Renal cortex interstitium (tissue), 11 donors: ENCODE measurements around the gene PDZD4. TPM values are rescaled to one million over a fixed set of nuclear protein-coding genes. Genes with fewer than 3 reads are reported as not detected.

Experiments
- DNase-seq, 11 donors: peaks; one replicate each; pipeline ENCODE4 v3.0.0-alpha.2; 2013; ENCODE audit warnings: low read depth in 9 of 11, low spot score in 4 of 11; ENCODE audit errors: extremely low read depth in 1 of 11
- polyA plus RNA-seq, 3 donors: library from polyadenylated mRNA; unstranded; fragments of 120-200 nt; gene quantifications; one replicate each; pipeline ENCODE4 v1.2.1, GENCODE V29; 2013; ENCODE audit not compliant: insufficient read length in 3 of 3

PDZD4 gene
- polyA plus RNA-seq, 3 donors = 7.2 to 12.5 (median 11.5) TPM

DNA sequence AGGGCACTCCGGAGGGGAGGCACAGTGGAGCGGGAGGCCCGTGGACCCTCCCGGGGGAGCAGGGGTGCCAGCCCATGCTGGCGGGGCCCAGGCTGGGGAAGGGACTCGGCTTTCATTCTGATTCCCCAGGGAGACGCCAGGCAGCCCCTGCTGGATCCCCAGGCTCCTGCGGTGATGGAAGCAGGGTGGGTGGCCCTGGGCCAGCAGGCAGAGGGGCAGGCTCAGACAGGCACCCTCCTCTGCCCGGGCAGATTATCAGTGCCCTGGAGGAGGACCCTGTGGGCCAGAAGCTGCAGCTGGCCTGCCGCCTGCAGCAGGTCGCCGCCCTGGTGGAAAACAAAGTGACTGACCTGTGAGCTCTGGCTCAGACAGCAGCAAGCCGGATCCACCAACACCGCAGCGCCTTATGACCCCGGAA, 51.7 kb downstream of the PDZD4 start:
- DNase-seq = no peak

DNA sequence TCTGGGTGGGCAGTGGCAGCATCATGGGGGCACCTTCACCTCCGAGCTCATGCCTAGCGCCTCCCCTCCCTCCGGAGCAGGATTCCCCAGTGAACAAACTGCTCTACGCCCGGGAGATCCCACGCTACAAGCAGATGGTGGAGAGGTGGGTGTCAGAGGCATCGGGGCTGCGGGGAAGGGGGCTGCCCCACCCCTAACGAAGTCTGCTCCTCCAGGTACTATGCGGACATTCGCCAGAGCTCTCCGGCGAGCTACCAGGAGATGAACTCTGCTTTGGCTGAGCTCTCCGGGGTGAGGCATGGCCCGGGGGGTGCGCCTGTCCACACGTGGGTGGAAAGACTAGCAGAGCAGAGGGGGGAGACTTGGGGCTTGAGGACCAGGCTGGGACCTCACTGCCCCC, 52.2 kb downstream of the PDZD4 start:
- no peak for DNase-seq

DNA sequence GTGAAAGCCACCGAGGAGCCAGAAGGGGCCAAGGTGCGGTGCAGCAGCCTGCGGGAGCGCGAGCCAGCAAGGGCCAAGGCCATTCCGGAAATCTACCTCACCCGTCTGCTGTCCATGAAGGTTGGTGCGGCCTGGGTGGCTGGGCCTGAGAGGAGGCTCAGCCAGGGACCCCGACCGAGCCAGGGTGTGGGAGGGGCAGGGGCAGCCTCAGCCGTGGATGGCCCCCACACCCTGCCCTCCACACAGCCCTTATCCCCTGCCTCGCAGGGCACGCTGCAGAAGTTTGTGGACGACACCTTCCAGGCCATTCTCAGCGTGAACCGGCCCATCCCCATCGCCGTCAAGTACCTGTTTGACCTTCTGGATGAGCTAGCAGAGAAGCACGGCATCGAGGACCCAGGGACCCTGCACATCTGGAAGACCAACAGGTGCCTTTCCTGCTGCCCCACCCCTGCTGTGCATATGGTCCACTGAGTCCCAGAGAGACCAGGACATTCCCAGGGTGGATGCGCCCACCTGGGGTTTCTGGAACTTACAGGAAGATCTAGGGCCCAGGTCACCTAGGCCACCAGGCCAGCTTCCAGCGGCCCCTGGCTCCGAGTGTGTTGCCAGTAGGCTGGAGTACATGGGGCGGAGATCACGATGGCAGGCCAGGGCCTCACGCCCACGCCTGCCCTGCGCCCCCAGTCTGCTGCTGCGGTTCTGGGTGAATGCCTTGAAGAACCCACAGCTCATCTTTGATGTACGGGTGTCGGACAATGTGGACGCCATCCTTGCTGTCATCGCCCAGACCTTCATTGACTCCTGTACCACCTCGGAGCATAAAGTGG, 52.9 kb downstream of the PDZD4 start:
- no peak for DNase-seq

DNA sequence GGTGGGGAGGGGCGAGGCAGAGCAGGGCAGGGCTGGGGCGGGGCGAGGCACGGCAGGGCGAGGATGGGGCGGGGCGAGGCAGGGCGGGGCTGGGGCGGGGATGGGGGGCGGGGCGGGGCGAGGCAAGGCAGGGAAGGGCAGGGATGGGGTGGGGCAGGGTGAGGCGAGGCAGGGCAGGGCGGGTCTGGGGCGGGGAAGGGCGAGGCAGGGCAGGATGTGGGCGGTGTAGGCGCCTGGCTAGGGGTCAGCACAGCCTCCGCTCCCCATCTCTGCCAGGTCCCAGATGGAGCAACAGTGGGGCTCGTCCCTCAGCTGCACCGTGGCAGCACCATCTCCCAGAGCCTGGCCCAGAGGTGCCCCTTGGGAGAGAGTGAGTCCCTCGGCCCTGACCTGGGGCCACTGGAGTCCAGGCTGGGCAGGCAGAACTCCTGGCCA, 53.7 kb downstream of the PDZD4 start:
- no peak for DNase-seq

DNA sequence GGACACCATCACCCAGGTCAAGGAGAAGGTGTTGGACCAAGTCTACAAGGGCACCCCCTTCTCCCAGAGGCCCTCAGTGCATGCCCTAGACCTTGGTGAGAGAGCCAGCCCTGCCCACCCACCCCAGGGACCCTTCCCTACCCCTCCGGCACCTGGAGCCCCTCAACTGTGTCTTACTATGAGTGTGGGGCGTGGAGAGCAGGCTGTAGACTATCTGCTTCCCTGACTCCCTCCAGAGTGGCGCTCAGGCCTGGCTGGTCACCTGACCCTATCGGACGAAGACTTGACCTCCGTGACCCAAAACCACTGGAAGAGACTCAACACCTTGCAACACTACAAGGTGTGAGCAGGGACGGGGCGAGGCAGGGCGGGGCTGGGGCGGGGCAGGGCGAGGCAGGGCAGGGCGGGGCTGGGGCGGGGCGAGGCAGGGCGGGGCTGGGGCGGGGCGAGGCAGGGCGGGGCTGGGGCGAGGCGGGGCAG, 54.2 kb downstream of the PDZD4 start:
- no peak for DNase-seq

DNA sequence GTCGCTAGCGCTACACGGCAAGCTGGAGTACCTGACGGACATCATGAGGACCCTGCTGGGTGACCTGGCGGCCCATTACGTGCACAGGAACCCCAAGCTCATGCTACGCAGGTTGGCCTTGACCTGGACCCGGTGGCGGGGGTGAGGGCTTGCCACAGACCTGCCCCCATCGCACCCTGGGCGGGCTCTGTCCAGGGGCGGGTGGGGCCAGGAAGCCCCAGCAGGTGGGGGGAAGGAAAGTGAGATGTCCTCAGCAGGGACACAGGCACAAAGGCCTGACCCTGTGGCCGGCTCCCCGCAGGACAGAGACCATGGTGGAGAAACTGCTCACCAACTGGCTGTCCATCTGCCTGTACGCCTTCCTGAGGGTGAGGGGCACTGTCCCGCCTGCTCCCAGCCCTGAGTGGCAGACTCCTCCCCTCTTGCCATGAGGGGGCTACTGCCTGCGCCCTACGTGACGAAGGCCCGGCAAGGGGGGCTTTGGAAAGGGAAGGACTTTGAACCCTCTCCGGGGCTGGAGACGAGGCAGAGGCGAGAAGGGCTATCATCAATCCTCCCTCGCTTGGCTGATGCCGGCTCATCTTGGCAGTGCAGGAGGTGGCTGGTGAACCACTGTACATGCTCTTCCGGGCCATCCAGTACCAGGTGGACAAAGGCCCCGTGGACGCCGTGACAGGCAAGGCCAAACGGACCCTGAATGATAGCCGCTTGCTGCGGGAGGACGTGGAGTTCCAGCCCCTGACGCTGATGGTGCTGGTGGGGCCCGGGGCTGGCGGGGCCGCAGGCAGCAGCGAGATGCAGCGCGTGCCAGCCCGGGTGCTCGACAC, 54.8 kb downstream of the PDZD4 start:
- no peak for DNase-seq

DNA sequence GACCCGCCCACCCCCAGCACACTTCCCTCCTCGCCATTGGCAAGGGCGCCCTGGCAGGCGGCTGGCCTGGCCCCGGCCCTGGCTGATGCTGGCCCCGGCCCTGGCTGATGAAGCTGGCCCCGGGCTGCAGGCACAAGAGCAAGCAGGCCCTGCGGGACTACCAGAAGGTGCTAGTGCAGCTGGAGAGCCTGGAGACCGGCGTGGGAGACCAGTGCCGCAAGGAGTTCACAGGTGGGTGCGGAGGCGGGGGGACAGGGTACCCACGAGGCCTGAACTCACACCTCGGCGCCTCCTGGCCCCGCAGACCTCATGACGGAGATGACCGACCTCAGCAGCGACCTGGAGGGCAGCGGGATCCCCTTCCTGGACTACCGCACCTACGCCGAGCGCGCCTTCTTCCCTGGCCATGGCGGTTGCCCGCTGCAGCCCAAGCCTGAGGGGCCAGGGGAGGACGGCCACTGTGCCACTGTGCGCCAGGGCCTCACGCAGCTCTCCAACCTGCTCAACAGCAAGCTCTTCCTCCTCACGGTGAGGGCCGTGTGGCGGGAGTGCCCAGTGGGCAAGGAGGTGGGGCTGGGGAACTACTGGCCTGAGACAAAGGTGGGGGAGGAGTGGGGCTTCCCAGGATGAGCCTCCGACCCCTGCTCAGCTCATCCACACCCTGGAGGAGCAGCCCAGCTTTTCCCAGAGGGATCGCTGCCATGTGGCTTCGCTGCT, 55.6 kb downstream of the PDZD4 start:
- DNase-seq = no peak

DNA sequence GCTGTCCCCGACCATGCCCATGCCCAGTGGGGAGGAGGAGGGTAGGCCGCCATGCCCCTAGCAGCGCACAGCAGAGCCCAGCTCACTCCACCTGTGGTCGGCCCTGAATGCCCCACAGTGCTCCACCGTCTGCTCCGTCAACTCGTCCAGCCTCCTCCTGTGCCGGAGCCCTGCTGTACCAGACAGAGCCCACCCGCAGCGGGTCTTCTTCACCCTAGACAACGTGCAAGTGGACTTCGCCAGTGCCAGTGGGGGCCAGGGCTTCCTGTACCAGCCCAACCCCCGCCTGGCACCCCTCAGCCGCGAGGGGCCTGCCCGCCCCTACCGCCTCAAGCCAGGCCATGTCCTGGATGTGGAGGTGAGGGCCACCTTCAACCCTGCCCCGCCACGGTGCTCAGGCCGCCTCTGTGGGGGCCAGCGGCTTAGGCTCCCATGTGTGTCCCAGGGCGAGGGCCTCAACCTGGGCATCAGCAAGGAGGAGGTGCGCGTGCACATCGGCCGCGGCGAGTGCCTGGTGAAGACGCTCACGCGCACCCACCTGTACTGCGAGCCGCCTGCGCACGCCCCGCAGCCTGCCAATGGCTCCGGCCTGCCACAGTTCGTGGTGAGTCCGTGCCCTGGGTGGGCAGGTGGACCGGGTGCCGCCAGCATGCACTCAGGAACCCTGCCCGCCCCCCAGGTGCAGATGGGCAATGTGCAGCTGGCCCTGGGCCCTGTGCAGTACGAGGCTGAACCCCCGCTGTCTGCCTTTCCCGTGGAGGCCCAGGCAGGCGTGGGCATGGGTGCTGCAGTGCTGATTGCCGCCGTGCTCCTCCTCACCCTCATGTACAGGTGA, 56.4 kb downstream of the PDZD4 start:
- no peak for DNase-seq

DNA sequence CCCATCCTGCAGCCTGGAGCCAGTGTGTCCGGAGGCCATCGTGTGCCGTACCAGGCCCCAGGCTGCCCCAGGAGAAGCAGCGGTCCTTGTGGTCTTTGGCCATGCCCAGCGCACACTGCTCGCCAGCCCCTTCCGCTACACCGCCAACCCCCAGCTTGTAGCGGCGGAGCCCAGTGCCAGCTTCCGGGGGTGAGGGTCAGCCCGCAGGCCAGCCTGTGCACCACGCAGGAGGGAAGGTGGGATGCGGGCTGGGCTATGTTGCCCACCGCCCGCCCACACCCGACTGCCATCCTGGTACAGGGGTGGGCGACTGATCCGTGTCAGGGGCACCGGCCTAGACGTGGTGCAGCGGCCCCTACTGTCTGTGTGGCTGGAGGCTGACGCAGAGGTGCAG, 57.1 kb downstream of the PDZD4 start:
- DNase-seq = no peak

DNA sequence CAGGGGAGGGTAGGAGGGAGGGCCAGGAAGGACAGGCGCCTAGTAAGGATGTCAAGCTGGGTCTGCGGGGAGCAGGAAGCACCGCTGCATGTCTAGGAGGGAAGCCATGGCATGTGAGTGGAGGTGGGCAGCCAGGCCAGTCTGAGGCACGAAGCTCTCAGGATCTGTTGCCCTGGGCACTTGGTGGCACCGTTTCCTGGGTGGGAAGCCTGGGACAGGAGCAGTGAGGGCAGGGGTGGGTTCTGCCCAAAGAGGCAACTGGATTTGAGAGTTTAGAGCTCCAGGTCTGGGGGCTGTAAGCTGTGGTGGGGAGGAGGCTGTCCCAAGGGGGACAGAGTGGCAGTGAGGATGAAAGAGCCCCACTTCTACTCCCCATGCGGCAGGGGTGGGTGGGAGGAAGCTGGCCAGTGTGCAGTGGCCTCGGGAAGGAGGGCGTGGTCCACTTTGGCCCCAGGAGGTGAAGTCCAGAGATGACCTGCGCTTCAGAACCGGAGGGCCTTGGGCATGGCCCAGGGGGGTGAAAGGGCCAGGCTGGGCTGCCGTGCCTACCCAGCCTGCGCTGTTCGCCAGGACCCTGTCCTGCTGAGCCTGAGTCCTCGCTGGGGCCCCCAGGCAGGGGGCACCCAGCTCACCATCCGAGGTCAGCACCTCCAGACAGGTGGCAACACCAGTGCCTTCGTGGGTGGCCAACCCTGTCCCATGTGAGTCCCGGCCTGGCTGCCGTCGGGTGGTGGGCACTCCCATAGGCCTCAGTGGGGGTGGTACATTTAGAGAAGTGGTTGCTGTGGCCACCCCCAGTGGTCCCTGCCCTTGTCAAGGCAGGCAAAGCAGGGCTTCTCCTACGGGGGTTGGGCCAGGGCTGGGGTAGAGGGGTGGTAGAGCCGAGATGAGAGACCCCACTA, 57.8 kb downstream of the PDZD4 start:
- no peak for DNase-seq

DNA sequence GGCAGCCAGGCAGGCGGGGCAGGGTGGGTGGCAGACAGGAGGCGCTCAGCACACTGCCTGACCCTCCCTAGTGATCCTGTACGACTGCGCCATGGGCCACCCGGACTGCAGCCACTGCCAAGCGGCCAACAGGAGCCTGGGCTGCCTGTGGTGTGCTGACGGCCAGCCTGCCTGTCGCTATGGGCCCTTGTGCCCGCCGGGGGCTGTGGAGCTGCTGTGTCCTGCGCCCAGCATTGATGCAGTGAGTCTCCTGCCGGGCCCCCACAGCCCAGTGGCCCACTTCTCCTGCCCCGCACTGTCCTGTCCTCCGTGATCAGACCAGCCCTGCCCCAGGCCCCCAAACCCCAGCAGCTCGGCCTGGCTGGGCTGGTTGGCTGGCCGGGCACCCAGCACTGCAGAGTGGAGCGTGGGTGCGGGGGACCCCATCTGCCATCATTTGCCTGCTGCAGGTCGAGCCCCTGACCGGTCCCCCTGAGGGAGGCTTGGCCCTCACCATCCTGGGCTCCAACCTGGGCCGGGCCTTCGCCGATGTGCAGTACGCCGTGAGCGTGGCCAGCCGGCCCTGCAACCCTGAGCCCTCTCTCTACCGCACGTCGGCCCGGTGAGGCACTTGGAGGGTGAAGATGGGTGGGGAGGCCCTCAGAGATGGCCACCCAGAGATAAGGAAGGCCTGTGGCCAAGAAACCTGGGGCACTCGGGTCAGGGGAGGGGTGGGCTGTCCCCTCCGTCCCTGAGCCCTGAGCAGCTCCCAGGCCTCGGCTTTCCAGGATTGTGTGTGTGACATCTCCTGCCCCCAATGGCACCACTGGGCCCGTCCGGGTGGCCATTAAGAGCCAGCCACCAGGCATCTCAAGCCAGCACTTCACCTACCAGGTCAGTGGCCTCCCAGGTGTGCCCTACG, 58.7 kb downstream of the PDZD4 start:
- DNase-seq = no peak

DNA sequence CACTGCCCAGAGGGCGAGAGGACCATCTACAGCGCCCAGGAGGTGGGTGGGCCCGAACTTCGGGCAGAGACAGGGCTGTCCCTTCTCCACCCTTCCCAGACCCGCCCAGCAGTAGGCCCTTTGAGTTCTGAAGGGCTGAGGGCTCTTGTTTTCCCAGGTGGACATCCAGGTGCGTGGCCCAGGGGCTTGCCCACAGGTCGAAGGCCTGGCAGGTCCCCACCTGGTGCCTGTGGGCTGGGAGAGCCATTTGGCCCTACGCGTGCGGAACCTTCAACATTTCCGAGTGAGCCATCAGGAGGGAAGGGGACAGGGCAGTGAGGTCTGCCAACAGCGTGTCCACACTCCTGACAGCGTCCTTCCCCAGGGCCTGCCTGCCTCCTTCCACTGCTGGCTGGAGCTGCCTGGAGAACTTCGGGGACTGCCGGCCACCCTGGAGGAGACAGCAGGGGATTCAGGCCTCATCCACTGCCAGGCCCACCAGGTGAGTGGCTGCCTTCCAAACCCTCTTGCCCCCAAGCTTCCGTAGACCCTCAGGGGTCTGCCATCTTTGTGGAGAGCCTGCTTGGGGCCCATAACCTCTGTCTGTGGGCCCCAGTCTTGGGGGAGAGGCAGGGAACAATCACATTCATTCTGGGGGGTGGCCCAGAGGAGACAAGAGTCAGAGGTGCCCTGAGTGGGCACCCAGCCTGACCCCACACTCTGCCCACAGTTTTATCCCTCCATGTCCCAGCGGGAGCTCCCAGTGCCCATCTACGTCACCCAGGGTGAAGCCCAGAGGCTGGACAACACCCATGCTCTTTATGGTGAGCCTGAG, 59.5 kb downstream of the PDZD4 start:
- DNase-seq = no peak

DNA sequence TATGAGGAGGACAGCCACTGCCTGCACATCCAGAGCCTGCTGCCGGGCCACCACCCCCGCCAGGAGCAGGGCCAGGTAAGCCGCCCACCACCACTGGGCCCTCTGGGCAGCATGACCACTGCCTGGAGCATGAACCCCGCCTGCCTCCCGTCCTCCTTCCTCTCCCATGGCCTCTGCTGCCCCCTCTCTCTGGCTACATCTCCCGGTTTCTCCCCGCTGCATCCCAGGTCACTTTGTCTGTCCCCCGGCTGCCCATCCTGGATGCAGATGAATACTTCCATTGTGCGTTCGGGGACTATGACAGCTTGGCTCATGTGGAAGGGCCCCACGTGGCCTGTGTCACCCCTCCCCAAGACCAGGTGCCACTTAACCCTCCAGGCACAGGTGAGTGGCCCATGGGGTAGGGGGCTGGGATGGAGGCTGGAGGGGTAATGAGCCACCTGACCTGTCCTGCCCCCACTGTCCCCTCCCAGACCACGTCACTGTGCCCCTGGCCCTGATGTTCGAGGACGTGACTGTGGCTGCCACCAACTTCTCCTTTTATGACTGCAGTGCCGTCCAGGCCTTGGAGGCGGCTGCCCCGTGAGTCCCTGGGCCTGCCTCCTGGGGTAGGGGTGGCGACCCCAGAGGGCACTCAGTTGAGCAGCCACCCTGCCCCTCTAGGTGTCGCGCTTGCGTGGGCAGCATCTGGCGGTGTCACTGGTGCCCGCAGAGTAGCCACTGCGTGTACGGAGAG, 60.3 kb downstream of the PDZD4 start:
- no peak for DNase-seq

DNA sequence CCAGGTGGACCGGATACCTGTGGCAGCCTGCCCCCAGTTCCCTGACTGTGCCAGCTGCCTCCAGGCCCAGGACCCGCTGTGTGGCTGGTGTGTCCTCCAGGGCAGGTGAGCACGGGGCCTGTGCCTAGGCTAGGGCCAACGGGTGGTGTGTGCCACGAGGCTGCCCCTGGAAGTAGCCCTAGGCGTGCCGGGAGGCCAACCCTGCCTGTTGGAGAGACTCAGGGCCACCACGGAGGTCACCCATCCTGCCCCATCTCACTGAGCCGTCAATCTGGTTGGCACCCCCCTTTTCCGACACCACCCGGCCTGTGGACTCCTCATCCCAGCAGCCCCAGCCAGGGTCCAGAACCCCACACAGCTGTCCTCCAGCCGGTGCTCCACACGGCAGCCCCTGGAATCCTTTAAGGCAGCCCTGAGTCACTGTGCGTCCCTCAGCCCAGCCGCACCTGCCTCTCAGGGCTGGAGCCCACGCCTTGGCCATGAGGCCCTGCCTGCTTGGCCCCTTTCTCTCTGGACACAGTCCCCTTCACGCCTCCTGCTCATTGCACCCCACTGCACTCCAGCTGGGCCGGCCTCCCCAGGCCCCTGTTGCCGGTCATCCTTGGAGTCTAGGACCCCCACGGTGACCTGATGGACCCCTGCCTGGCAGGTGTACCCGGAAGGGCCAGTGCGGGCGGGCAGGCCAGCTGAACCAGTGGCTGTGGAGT, 61.0 kb downstream of the PDZD4 start:
- DNase-seq = no peak
